Transverse colon (tissue), 4 donors: ENCODE results near the gene BZW1. TPM values are rescaled to one million over a fixed set of nuclear protein-coding genes. Genes with fewer than 3 reads are reported as not detected.
"Not testable (repeated sequence)": the region's sequence is repeated elsewhere in the genome, so short reads cannot be mapped to it uniquely, and the experiment has no call there.

Source experiments
- DNase-seq: peaks from one replicate; pipeline ENCODE4 v3.0.0-alpha.2; 2019
- H3K27ac ChIP-seq, 4 donors: fragments of 200-600 bp; sonication (generic); 2 replicates each; pipeline ENCODE4 v1.5.1; 2016 to 2018; ENCODE audit warnings: inconsistent platforms in 4 of 4
- H3K27me3 ChIP-seq: fragments of 200-600 bp; sonication (generic); 2 replicates; pipeline ENCODE4 v1.5.1; 2017; ENCODE audit warnings: inconsistent platforms
- H3K36me3 ChIP-seq, 4 donors: fragments of 200-600 bp; sonication (generic); 2 replicates each; pipeline ENCODE4 v1.5.1; 2017 to 2019; ENCODE audit warnings: inconsistent platforms in 4 of 4
- H3K4me1 ChIP-seq, 4 donors: fragments of 200-600 bp; sonication (generic); 2 replicates each; pipeline ENCODE4 v1.5.1; 2017 to 2020; ENCODE audit warnings: inconsistent platforms in 4 of 4
- H3K4me3 ChIP-seq, 4 donors: fragments of 200-600 bp; sonication (generic); 1 replicate in 1 of 4; 2 replicates in 3 of 4; pipeline versions ENCODE4 v1.5.1 to v1.6.1; 2017 to 2019; ENCODE audit warnings: inconsistent platforms in 4 of 4
- H3K9me3 ChIP-seq, 2 donors: fragments of 200-600 bp; sonication (generic); 2 replicates each; pipeline ENCODE4 v1.5.1; 2017 to 2019; ENCODE audit warnings: inconsistent platforms in 2 of 2
- CTCF ChIP-seq, 5 experiments: fragments of 200-600 bp in 3 of 5; fragments of 450-650 bp in 2 of 5; sonication (generic) in 3 of 5; IDR thresholded peaks; 1 replicate in 2 of 5; 2 replicates in 3 of 5; pipeline ENCODE4 v1.5.1; 2016 to 2017; ENCODE audit warnings: antibody characterized with exemption in 5 of 5, inconsistent platforms in 3 of 5, mild to moderate bottlenecking in 2 of 5, moderate library complexity in 1 of 5
- EP300 ChIP-seq: sonication (generic); formaldehyde crosslinking; IDR thresholded peaks from one replicate; pipeline ENCODE4 v1.6.1; 2017; ENCODE audit warnings: antibody characterized with exemption, low read depth
- POLR2A ChIP-seq: fragments of 450-650 bp; IDR thresholded peaks from one replicate; pipeline ENCODE4 v1.6.1; 2016; ENCODE audit warnings: antibody characterized with exemption, mild to moderate bottlenecking, moderate library complexity
- POLR2AphosphoS5 ChIP-seq, 3 donors: sonication (generic); formaldehyde crosslinking; IDR thresholded peaks; one replicate each; pipeline ENCODE4 v1.6.1; 2016; ENCODE audit warnings: antibody characterized with exemption in 3 of 3
- WGBS, 2 donors: methylation state at CpG; one replicate each; pipeline ENCODE4 v1.1.5; 2018; ENCODE audit warnings: low coverage in 1 of 2; 5-methylcytosine and 5-hydroxymethylcytosine counted together
- in situ Hi-C, 4 donors: fragments of 200-750 bp; cut with MboI; loops; one replicate each; pipeline versions ENCODE4 v1.15.0 to v1.15.1; 2017; ENCODE audit warnings: low sequenced_read_pairs in 3 of 4, low pct_ligation_motif_present in 1 of 4, low pct_unique_long_range_greater_than_20kb in 1 of 4
- intact Hi-C: fragments of 100-400 bp; cut with DNase I; formaldehyde crosslinking; loops from one replicate; pipeline ENCODE4 v1.15.1; 2023; ENCODE audit warnings: low total_unique reads
- total RNA-seq, 4 donors: library from RNA; depleted of rRNA; stranded (reverse); fragments of >200 nt; gene quantifications; one replicate each; pipeline ENCODE4 v1.1.0, GENCODE V29; 2016

Gene BZW1
- total RNA-seq, 4 donors from 2014 or later: 17.1 to 167 (median 110) TPM

DNA sequence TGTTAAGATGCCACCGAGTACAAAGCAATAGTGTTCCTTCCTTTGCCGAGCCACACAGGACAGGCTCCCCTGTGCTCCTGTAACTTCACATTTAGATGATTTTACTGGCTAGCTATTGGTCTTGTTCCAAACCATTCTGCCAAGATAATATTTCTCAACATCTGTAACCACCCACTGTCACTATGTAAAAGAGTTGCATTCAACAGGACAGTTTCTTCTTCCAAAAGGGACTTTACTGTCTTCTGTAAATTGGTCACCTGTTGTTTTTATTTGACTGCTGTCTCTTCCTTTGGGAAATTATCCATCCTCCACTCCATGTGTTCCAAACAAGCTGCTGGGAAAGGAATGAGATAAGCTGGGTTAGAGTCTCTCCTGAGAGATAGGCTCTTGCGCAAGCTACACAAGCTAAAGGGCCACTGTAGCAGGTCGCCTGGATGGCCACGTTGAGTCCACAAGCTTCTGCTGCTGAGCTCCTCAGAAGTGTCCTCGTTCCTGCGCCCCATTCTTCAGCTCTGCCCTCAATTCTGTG lies 14.4 kb upstream of the BZW1 start:
- Histone ChIP-seq H3K4me3 (no peak overlapping the region), H3K4me1 (no peaks in the 10 kb centered on the region), H3K36me3 (no peaks in the 10 kb centered on the region), H3K27me3 (no peaks in the 10 kb centered on the region), H3K27ac (peak overlapping the region in 1 of 4 donors; percentile 24), H3K9me3 (no peaks in the 10 kb centered on the region)
- DNase-seq: no peak
- 54 to 87% methylated on average over 2 to 7 of the region's 7 CpGs for WGBS, 2 donors
- intact Hi-C loops: no loop called here
- TF ChIP-seq POLR2A: no peak
- no peak for TF ChIP-seq POLR2AphosphoS5 (IDR thresholded peaks at IDR 0.05)
- TF ChIP-seq CTCF (IDR thresholded peaks at IDR 0.05): no peak
- TF ChIP-seq EP300: no peak
- in situ Hi-C loops: no loop called here

DNA sequence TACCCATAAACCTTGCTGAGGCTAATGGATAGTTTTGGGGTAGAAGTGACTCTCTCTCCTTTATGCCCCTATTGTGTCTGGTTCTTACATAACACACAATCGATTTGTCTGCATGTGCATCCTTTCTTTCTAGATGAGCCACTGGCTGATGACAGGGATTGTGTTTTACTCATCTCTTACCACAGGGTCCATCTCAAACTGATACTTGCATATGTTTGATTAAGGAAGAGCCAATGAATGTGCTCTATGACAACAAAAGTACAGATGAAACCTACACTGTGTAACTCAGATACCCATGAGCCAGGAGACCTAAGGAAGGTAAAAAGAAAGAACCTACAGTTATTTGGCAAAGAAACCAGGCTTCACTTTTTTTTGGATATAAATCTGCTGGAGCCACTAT lies 13.2 kb upstream of the BZW1 start:
- intact Hi-C loops: no loop called here
- TF ChIP-seq CTCF (IDR thresholded peaks at IDR 0.05) (no peak), POLR2A (no peak), EP300 (no peak), POLR2AphosphoS5 (IDR thresholded peaks at IDR 0.05) (no peak)
- Histone ChIP-seq H3K9me3 (no peaks in the 10 kb centered on the region), H3K27ac (no peak overlapping the region), H3K4me3 (no peak overlapping the region), H3K4me1 (no peaks in the 10 kb centered on the region), H3K27me3 (no peaks in the 10 kb centered on the region), H3K36me3 (no peaks in the 10 kb centered on the region)
- no peak for DNase-seq
- WGBS, 2 donors: 75% methylated on average over 1 of the region's 1 CpG; no CpG with 5 or more reads in 1 of the 2 donors
- in situ Hi-C loops: no loop called here

DNA sequence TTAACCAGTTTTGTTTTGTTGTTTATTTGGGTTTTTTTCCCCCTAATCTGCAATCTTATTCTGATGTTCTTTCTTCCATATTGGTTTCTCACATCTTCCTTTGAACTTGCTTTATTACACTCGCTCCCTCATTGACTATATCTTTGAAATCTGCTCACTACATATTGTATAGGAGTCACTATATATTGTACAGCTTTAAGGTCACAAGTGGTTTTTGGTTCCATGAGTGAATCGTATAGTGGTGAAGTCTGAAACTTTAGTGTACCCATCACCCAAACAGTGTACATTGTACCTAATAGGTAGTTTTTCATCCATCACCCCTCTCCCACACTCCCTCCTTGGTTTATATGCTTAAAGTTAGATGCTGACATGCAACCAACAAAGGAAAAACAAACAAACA lies 11.3 kb upstream of the BZW1 start:
- H3K27ac ChIP-seq: no peak overlapping the region
- no peaks in the 10 kb centered on the region for H3K36me3 ChIP-seq
- no peaks in the 10 kb centered on the region for H3K9me3 ChIP-seq
- no peak for DNase-seq
- in situ Hi-C loops: loop anchor here in 1 of 4 donors (25.0 kb wide), 1 partner anchor 88 kb away; no protein-coding TSS in a partner anchor
- intact Hi-C loops: no loop called here
- TF ChIP-seq POLR2A (no peak), EP300 (no peak), POLR2AphosphoS5 (IDR thresholded peaks at IDR 0.05) (no peak), CTCF (IDR thresholded peaks at IDR 0.05) (no peak)
- WGBS, 2 donors: 40 to 83% methylated on average over 1 to 2 of the region's 2 CpGs
- no peaks in the 10 kb centered on the region for H3K27me3 ChIP-seq
- no peaks in the 10 kb centered on the region for H3K4me1 ChIP-seq
- no peak overlapping the region for H3K4me3 ChIP-seq

DNA sequence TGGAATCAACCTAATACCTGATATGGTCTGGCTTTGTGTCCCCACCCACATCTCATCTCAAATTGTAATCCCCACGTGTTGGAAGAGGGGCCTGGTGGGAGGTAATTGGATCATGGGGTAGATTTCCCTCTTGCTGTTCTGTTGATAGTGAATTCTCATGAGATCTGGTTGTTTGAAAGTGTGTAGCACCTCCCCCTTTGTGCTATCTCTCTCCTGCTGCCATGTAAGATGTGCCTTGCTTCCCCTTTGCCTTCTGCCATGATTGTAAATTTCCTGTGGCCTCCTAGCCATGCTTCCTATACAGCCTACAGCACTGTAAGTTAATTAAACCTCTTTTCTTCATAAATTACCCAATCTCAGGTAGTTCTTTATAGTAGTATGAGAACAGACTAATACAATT lies 10.3 kb upstream of the BZW1 start:
- in situ Hi-C loops: loop anchor here in 1 of 4 donors (25.0 kb wide), 1 partner anchor 89 kb away; no protein-coding TSS in a partner anchor
- intact Hi-C loops, H3K9me3 ChIP-seq, H3K36me3 ChIP-seq, H3K4me1 ChIP-seq, H3K27ac ChIP-seq, DNase-seq, H3K4me3 ChIP-seq, H3K27me3 ChIP-seq: not testable (repeated sequence)
- no CpG with 5 or more reads among the region's 1 CpG for WGBS, 2 donors
